PC-9 (cell line): ENCODE measurements around the gene GFPT2. TPM values are rescaled to one million over a fixed set of nuclear protein-coding genes. Genes with fewer than 3 reads are reported as not detected.

Experiments
- BruUV-seq: library from RNA; stranded (reverse); fragments of 400-500 nt; replicated peaks from 2 replicates; lab custom pipeline; 2021; lab: Mats Ljungman, UMichigan
- CTCF ChIA-PET: fragments of 300-600 bp; sonication (Branson Sonifier 250); formaldehyde crosslinking; loops from one replicate; lab custom pipeline; 2022; ENCODE audit warnings: antibody characterized with exemption; lab: Charles Lee
- POLR2A ChIA-PET: fragments of 300-600 bp; sonication (Branson Sonifier 250); formaldehyde crosslinking; loops from one replicate; lab custom pipeline; 2022; ENCODE audit warnings: antibody characterized with exemption; ENCODE audit not compliant: unreplicated experiment; lab: Charles Lee
- DNase-seq, 2 experiments: peaks; one replicate each; pipeline versions ENCODE4 v3.0.0 to v3.0.0-alpha.2; 2015 to 2022; ENCODE audit warnings: mixed read lengths in 1 of 2
- H2AFZ ChIP-seq: fragments of 200-600 bp; sonication (generic); 2 replicates; pipeline ENCODE4 v1.8.1; 2017; ENCODE audit warnings: antibody characterized with exemption
- H3F3A ChIP-seq: fragments of 200-600 bp; sonication (generic); 2 replicates; pipeline ENCODE4 v1.8.1; 2017; ENCODE audit warnings: antibody characterized with exemption, mild to moderate bottlenecking, low read depth; ENCODE audit not compliant: insufficient read depth
- H3K27ac ChIP-seq: fragments of 200-600 bp; sonication (generic); 2 replicates; pipeline ENCODE4 v1.6.1; 2016; ENCODE audit warnings: mixed run types
- H3K27me3 ChIP-seq: fragments of 200-600 bp; sonication (generic); 2 replicates; pipeline ENCODE4 v1.6.1; 2016; ENCODE audit warnings: low read depth, mixed run types; ENCODE audit not compliant: insufficient read depth
- H3K36me3 ChIP-seq: fragments of 200-600 bp; sonication (generic); 2 replicates; pipeline ENCODE4 v1.6.1; 2016; ENCODE audit warnings: low read depth, mixed run types
- H3K4me1 ChIP-seq: fragments of 200-600 bp; sonication (generic); replicated peaks from 2 replicates; pipeline ENCODE4 v1.6.1; 2016; ENCODE audit warnings: mixed run types; ENCODE audit not compliant: insufficient read depth
- H3K4me2 ChIP-seq: fragments of 200-600 bp; sonication (generic); 2 replicates; pipeline ENCODE4 v1.6.1; 2017; ENCODE audit warnings: mixed run types
- H3K4me3 ChIP-seq: fragments of 200-600 bp; sonication (generic); 2 replicates; pipeline ENCODE4 v1.6.1; 2016; ENCODE audit warnings: mixed run types
- H3K79me2 ChIP-seq: fragments of 200-600 bp; sonication (generic); 2 replicates; pipeline ENCODE4 v1.6.1; 2017; ENCODE audit warnings: low read depth, mixed run types
- H3K9me2 ChIP-seq: fragments of 200-600 bp; sonication (generic); 2 replicates; pipeline ENCODE4 v1.8.1; 2017; ENCODE audit warnings: mild to moderate bottlenecking; ENCODE audit not compliant: insufficient read depth
- H3K9me3 ChIP-seq: fragments of 200-600 bp; sonication (generic); 2 replicates; pipeline ENCODE4 v1.8.1; 2016; ENCODE audit warnings: low read depth; ENCODE audit not compliant: insufficient read depth
- H4K20me1 ChIP-seq: fragments of 200-600 bp; sonication (generic); 2 replicates; pipeline ENCODE4 v1.8.1; 2017; ENCODE audit not compliant: insufficient read depth
- EZH2 ChIP-seq: fragments of 200-600 bp; sonication (generic); IDR thresholded peaks from 2 replicates; pipeline ENCODE4 v1.8.0; 2017; ENCODE audit warnings: antibody characterized with exemption, low read depth
- intact Hi-C: fragments of 100-400 bp; cut with micrococcal nuclease; formaldehyde crosslinking; loops from one replicate; pipeline ENCODE4 v1.10.0; 2022; ENCODE audit not compliant: unreplicated experiment
- total RNA-seq: library from RNA; stranded (reverse); gene quantifications from 2 replicates; pipeline ENCODE4 v1.2.3, GENCODE V29; 2021
- TF ChIP-seq, protein P1 (sequence below): fragments of 200-600 bp; sonication (generic); conservative IDR thresholded peaks from 2 replicates; pipeline ENCODE4 v1.6.1; 2017; ENCODE audit warnings: mixed run types, antibody characterized with exemption, mild to moderate bottlenecking, moderate library complexity

GFPT2 gene
- total RNA-seq, 1 experiment from 2014 or later = 22.5 TPM

DNA sequence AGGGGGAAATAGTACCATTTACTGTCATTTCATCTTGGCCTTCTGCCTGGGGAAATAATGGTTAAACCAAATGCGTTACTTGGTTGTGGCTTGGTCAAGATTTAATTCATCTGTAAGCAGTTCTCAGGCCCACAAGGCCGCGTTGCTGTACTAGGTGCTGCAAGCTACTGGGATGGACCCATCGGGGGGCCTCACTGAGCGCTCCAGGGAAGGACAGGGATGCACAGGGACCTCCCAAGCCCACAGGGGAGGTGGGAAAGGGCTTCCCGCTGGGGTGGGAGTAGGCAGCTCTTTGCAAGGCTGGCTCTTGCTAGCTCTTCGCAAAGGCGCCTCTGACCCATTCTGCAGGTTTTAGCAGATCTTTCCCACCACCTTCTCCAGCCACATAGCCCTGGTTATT lies 8.0 kb downstream of the GFPT2 start:
- intact Hi-C loops = no loop called here
- Histone ChIP-seq H3K4me2 (no peak overlapping the region), H3K27me3 (no peaks in the 10 kb centered on the region), H3K9me3 (no peaks in the 10 kb centered on the region), H3K4me3 (no peak overlapping the region), H3K4me1 (peaks cover 9% of the 10 kb centered on the region; the same call in 1 of the 2 replicates), H3F3A (no peaks in the 10 kb centered on the region; the same call in 1 of the 2 replicates), H3K9me2 (no peaks in the 10 kb centered on the region), H3K36me3 (no peaks in the 10 kb centered on the region), H4K20me1 (no peaks in the 10 kb centered on the region), H3K79me2 (no peaks in the 10 kb centered on the region), H3K27ac (no peak overlapping the region), H2AFZ (no peak overlapping the region)
- ChIA-PET CTCF (no interaction called here), POLR2A (interaction anchor here (0.6 kb wide), 1 partner anchor 56 kb away, joined by 5 read pairs; no protein-coding TSS in a partner anchor)
- no peak for DNase-seq
- no TSS peak for BruUV-seq
- TF ChIP-seq, protein P1, sequence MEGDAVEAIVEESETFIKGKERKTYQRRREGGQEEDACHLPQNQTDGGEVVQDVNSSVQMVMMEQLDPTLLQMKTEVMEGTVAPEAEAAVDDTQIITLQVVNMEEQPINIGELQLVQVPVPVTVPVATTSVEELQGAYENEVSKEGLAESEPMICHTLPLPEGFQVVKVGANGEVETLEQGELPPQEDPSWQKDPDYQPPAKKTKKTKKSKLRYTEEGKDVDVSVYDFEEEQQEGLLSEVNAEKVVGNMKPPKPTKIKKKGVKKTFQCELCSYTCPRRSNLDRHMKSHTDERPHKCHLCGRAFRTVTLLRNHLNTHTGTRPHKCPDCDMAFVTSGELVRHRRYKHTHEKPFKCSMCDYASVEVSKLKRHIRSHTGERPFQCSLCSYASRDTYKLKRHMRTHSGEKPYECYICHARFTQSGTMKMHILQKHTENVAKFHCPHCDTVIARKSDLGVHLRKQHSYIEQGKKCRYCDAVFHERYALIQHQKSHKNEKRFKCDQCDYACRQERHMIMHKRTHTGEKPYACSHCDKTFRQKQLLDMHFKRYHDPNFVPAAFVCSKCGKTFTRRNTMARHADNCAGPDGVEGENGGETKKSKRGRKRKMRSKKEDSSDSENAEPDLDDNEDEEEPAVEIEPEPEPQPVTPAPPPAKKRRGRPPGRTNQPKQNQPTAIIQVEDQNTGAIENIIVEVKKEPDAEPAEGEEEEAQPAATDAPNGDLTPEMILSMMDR = no peak
- TF ChIP-seq EZH2 = no peak

DNA sequence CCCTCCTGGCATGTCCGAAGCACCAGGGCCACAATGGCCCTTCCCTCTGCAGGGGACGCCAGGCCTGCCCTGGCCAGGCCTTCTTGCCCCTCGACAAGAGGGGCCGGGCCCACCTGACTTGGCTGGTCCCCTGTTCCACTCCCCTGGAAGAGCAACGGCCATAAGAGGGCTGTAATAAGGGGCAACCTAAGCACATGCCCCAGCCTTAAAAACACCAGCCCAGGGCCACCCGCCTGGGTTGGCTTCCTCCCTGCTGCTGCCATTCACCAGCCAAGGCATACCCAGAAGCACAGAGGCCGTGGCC lies 8.5 kb downstream of the GFPT2 start:
- Histone ChIP-seq H3K4me1 (peaks cover 9% of the 10 kb centered on the region; the same call in 1 of the 2 replicates), H3K27me3 (no peaks in the 10 kb centered on the region), H3K36me3 (no peaks in the 10 kb centered on the region), H3K4me3 (no peak overlapping the region), H3K79me2 (no peaks in the 10 kb centered on the region), H3K9me2 (no peaks in the 10 kb centered on the region), H2AFZ (no peak overlapping the region), H3K4me2 (no peak overlapping the region), H3K9me3 (no peaks in the 10 kb centered on the region), H3F3A (no peaks in the 10 kb centered on the region; the same call in 1 of the 2 replicates), H4K20me1 (no peaks in the 10 kb centered on the region), H3K27ac (no peak overlapping the region)
- DNase-seq = no peak
- no TSS peak for BruUV-seq
- CTCF ChIA-PET = no interaction called here
- POLR2A ChIA-PET = interaction anchor here (0.6 kb wide), 1 partner anchor 55 kb away, joined by 5 read pairs; no protein-coding TSS in a partner anchor
- TF ChIP-seq EZH2 = no peak
- TF ChIP-seq, protein P1 = no peak
- intact Hi-C loops = no loop called here

DNA sequence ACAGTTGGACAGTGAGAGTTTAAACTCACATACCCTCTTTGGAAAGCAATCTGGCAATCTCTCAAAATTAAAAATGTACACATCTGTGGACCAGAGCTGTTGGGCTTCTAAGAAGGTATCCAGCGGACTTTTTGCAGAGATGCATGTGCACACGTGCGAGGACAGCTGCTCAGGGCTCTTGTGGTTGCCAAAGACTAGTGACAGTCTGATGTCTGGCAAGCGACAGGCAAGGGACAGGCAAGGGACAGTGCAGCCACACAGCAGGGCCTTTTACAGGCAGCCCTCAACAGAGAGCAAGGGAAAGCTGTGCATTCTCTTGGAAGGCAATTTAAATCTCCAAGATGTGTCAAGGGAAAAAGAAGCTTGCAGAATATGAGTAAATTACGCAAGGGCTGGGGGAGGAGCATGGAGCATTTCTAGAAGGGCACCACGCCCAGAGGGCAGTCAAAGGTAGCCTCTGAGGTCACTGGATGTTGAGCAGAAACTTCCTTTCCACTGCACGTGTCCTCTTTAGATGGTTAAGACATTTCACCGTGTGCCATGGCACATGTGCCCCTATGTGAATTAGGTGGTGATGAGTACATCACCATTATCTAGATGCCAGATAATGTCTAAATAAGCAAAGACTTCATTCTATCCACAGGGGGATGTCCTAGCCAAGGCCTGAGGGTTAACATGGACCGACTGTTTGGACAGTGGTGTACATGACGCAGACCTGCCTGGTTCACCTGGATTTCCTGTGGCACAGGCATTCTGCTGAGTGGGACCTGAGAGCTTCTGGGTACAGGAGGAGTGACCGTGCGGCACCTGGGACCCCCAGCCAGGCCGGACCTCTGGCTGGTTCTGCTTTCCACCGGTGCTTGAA lies 9.1 kb downstream of the GFPT2 start:
- Histone ChIP-seq H3K4me3 (no peak overlapping the region), H3K4me1 (peaks cover 9% of the 10 kb centered on the region; the same call in 1 of the 2 replicates), H3F3A (no peaks in the 10 kb centered on the region; the same call in 1 of the 2 replicates), H3K27ac (no peak overlapping the region), H3K27me3 (no peaks in the 10 kb centered on the region), H3K4me2 (no peak overlapping the region), H2AFZ (no peak overlapping the region), H3K36me3 (no peaks in the 10 kb centered on the region), H3K9me3 (no peaks in the 10 kb centered on the region), H3K79me2 (no peaks in the 10 kb centered on the region), H3K9me2 (no peaks in the 10 kb centered on the region), H4K20me1 (no peaks in the 10 kb centered on the region)
- DNase-seq = peak; percentile 37 to 52
- TF ChIP-seq, protein P1 = no peak
- no peak for TF ChIP-seq EZH2
- intact Hi-C loops = no loop called here
- CTCF ChIA-PET = no interaction called here
- BruUV-seq = no TSS peak
- POLR2A ChIA-PET = no interaction called here
